A549 (cell line): ENCODE results near the gene USP2. TPM values are rescaled to one million over a fixed set of nuclear protein-coding genes. Genes with fewer than 3 reads are reported as not detected.
A peak's percentile ranks its signal among the peaks of the same experiment; 100 is the strongest.

Source experiments
- ATAC-seq, 2 experiments: fragments of 200-7000 bp in 1 of 2; fragments of >200 bp in 1 of 2; cut with Nextera tagmentation in 1 of 2; cut with Tn5 transposase in 1 of 2; 3 replicates each; pipeline versions ENCODE4 v1.8.0 to v1.9.1; 2018 to 2020; ENCODE audit warnings: mild to moderate bottlenecking in 1 of 2, moderate library complexity in 1 of 2
- CTCF ChIA-PET: fragments of 300-600 bp; sonication (Branson Sonifier 250); formaldehyde crosslinking; extraction: SDS; loops from one replicate; lab custom pipeline; 2021; ENCODE audit warnings: antibody characterized with exemption, inconsistent platforms; lab: Yijun Ruan, JAX
- POLR2A ChIA-PET: fragments of 350-600 bp; formaldehyde crosslinking; extraction: SDS; loops from one replicate; lab custom pipeline; 2021; ENCODE audit warnings: antibody characterized with exemption, inconsistent platforms; lab: Yijun Ruan, JAX
- DNase-seq, 2 experiments: peaks; one replicate each; pipeline versions ENCODE4 v3.0.0 to v3.0.0-alpha.2; 2011 to 2016; ENCODE audit warnings: low read depth in 1 of 2, low spot score in 1 of 2
- FAIRE-seq: peaks from 2 replicates; lab custom pipeline; 2011; peaks lifted over from hg19 to GRCh38; lab: Jason Lieb, UNC
- H3K27ac ChIP-seq, 2 experiments: fragments of >200 bp; sonication (Bioruptor Twin); formaldehyde crosslinking; 3 replicates each; pipeline ENCODE4 v1.5.1; 2016 to 2017
- H3K4me1 ChIP-seq: fragments of >200 bp; sonication (Bioruptor Twin); formaldehyde crosslinking; 3 replicates; pipeline ENCODE4 v1.6.1; 2016
- H3K4me2 ChIP-seq: fragments of >200 bp; sonication (Bioruptor Twin); formaldehyde crosslinking; 3 replicates; pipeline ENCODE4 v1.6.1; 2016
- H3K4me3 ChIP-seq: fragments of >200 bp; sonication (Bioruptor Twin); formaldehyde crosslinking; 3 replicates; pipeline ENCODE4 v1.5.1; 2016
- H3K9me3 ChIP-seq: fragments of >200 bp; sonication (Bioruptor Twin); formaldehyde crosslinking; 3 replicates; pipeline ENCODE4 v1.6.1; 2016
- CBX2 ChIP-seq: fragments of 200-600 bp; sonication (generic); IDR thresholded peaks from 2 replicates; pipeline ENCODE4 v1.6.1; 2016; ENCODE audit warnings: low read depth, mild to moderate bottlenecking, borderline replicate concordance
- EHF ChIP-seq: fragments of 250-450 bp; sonication (Bioruptor Pico); IDR thresholded peaks from 2 replicates; pipeline ENCODE4 v1.5.0; 2020; ENCODE audit warnings: mild to moderate bottlenecking
- EP300 ChIP-seq, 2 experiments: fragments of >200 bp; sonication (Bioruptor Twin); formaldehyde crosslinking; IDR thresholded peaks; 2 replicates in 1 of 2; 3 replicates in 1 of 2; pipeline ENCODE4 v1.6.1; 2016 to 2017
- ESRRA ChIP-seq: fragments of 150-350 bp; IDR thresholded peaks from 2 replicates; pipeline ENCODE4 v1.6.1; 2014; ENCODE audit warnings: mild to moderate bottlenecking, low read length, borderline replicate concordance
- FOSL2 ChIP-seq, 2 experiments: fragments of 450-650 bp in 1 of 2; fragments of >200 bp in 1 of 2; sonication (Bioruptor Twin) in 1 of 2; formaldehyde crosslinking; IDR thresholded peaks; 2 replicates each; pipeline versions ENCODE4 v1.5.0 to v1.6.1; 2016 to 2020; ENCODE audit warnings: mild to moderate bottlenecking in 1 of 2, moderate library complexity in 1 of 2
- GATA3 ChIP-seq: IDR thresholded peaks from 2 replicates; pipeline ENCODE4 v1.6.1; 2012; ENCODE audit warnings: borderline replicate concordance
- KDM1A ChIP-seq: fragments of 200-600 bp; sonication (generic); IDR thresholded peaks from 2 replicates; pipeline ENCODE4 v1.6.1; 2016; ENCODE audit warnings: low read depth, mild to moderate bottlenecking
- POLR2A ChIP-seq: IDR thresholded peaks from 2 replicates; pipeline ENCODE4 v1.6.1; 2012; ENCODE audit warnings: mild to moderate bottlenecking, low read length
- SMC3 ChIP-seq: fragments of >200 bp; sonication (Bioruptor Twin); formaldehyde crosslinking; IDR thresholded peaks from 3 replicates; pipeline ENCODE4 v1.6.1; 2018; ENCODE audit warnings: inconsistent platforms
- ZFP36 ChIP-seq: fragments of 450-650 bp; IDR thresholded peaks from 2 replicates; pipeline ENCODE4 v1.6.1; 2014; ENCODE audit warnings: borderline replicate concordance; ENCODE audit not compliant: partially characterized antibody
- WGBS: methylation state at CpG from one replicate; pipeline ENCODE4 v1.1.6; 2017; ENCODE audit errors: missing lambda C conversion rate; 5-methylcytosine and 5-hydroxymethylcytosine counted together
- polyA plus RNA-seq, 4 experiments: library from polyadenylated mRNA; depleted of rRNA in 3 of 4; stranded (reverse); fragments of >200 nt; fragmentation: RNase III in 1 of 4; extraction: RNeasy Plus Mini Kit Qiagen cat#74134 plus additional on column Dnase treatment in 1 of 4; gene quantifications; 2 replicates in 3 of 4; 3 replicates in 1 of 4; pipeline ENCODE4 v1.2.3, GENCODE V29; 2011 to 2017
- TF ChIP-seq, protein P1 (sequence below): fragments of >200 bp; sonication (Bioruptor Twin); formaldehyde crosslinking; IDR thresholded peaks from 2 replicates; pipeline ENCODE4 v1.6.1; 2016
- TF ChIP-seq, protein P2 (sequence below): fragments of 250-450 bp; sonication (Bioruptor Pico); IDR thresholded peaks from 2 replicates; pipeline ENCODE4 v1.5.0; 2020; ENCODE audit warnings: low read depth, mild to moderate bottlenecking, moderate library complexity
- TF ChIP-seq, protein P3 (sequence below): fragments of 150-350 bp; IDR thresholded peaks from 2 replicates; pipeline ENCODE4 v1.6.1; 2014; ENCODE audit warnings: low read depth, mild to moderate bottlenecking, low read length

The USP2 gene
- polyA plus RNA-seq, 2 of the 4 experiments (the other 2 are of a cell fraction): 0.30 to 0.48 TPM

DNA sequence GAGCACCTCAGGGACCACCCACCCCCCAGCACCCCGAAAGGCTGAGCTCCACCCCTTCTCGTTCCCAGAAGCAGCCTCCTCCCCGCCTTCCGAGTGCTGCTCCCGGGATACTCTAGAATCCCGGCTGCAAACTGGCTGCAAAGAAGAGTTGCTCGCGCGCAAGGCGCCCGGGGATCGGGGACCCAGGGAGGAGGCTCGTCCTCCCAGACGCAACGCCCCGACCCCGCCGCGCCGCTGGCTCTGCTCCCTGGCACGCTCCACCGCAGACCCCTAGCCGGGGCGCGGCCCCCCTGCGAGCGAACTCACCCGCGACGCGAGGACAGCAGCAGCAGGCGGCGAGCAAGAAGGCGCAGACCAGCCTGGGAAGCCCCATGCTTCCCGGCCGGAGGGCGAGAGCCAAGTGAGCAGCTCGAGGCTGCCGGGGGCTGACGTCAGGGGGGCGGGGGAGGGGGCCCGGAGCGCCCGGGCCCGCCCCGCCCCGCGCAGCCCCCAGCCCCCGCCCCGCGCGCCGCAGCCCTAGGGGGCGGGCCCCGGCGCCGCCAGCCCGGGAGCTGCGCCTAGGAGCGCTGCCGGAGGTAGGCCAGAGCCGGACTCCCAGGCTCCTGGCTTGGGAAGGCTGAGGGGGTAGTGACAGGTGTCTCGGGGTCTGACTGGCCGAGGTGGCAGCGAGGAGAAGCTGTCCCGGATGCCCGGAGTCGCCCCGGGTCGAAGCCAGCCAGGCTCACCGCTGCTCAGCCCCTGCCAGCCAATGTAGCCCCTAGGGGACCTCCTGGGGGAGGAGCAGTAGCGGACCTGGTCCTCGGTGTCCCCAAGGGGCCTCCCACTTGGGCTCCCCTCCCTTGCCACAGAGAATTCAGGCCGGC, 64.5 kb downstream of the USP2 start, which contains the start of gene MCAM:
Gene MCAM (minus strand): TSS at position 402 of the 863 bp plus-strand sequence. CDS start 29 bp downstream, at position 373.
- ATAC-seq (peak in 1 of 2 experiments; percentile 7; a peak in 2 of 6 replicates), DNase-seq (no peak), FAIRE-seq (no peak)
- H3K4me3 ChIP-seq: peak within 1 kb of the TSS; percentile 47
- peaks cover 37% of the 10 kb centered on the region for H3K4me1 ChIP-seq
- H3K4me2 ChIP-seq: peak within 1 kb of the TSS; percentile 98
- CTCF ChIA-PET: interaction anchor here (1.0 to 2.3 kb wide), 6 partner anchors 10 to 120 kb away, joined by 3 to 9 read pairs (median 4); no protein-coding TSS in a partner anchor
- no peaks in the 10 kb centered on the region for H3K9me3 ChIP-seq
- peak within 1 kb of the TSS; percentile 55 to 79 for H3K27ac ChIP-seq
- TF ChIP-seq, protein P1, sequence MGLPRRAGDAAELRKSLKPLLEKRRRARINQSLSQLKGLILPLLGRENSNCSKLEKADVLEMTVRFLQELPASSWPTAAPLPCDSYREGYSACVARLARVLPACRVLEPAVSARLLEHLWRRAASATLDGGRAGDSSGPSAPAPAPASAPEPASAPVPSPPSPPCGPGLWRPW: no peak
- TF ChIP-seq ZFP36 (no peak), KDM1A (no peak), EHF (CRISPR knock-in tag) (no peak)
- WGBS: 78% methylated on average over 3 of the region's 74 CpGs
- POLR2A ChIA-PET: interaction anchor here (0.6 kb wide), 1 partner anchor 21 kb away, joined by 3 read pairs; no protein-coding TSS in a partner anchor

DNA sequence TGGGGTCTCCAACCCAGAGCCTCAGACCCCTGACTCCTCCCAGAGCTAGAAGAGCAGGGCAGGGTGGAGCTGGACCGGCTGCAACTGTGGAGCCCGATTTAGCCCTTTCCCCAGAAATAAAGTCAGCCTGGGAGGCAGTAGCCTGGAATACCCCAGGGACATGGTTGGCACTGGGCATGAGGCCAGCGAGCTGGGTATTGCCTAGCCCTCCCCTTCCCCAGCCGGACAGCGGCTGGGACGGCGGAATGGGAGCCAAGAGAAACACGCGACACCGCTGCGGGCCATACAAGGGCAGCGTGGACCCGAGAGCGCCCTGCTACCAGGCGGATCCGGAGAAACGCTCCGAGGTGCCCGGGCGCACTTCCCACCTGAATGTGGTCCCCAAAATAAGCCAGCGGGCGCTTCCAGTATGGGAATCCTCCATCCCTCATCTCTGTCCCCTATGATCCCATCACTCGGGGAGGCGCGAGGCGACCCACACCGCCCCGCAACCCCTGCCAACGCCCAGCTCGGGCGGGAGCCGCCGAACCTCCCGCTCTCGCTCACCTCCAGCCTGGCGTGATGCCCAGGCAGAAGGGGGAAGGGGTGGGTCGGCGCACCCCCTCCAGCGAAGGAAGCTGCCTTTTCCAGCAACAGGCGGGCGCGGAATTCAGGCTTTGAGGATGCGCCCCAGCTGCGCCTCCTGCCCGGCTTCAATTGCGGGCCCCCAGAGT, 65.3 kb downstream of the USP2 start:
- no peak for FAIRE-seq
- H3K9me3 ChIP-seq: no peaks in the 10 kb centered on the region
- peak overlapping the region; percentile 55 to 79 for H3K27ac ChIP-seq
- TF ChIP-seq GATA3 (no peak), FOSL2 (IDR thresholded peaks at IDR 0.05) (no peak), FOSL2 (CRISPR knock-in tag; IDR thresholded peaks at IDR 0.05) (no peak), POLR2A (no peak), SMC3 (no peak), ESRRA (no peak), EP300 (IDR thresholded peaks at IDR 0.05) (no peak)
- TF ChIP-seq, protein P2, sequence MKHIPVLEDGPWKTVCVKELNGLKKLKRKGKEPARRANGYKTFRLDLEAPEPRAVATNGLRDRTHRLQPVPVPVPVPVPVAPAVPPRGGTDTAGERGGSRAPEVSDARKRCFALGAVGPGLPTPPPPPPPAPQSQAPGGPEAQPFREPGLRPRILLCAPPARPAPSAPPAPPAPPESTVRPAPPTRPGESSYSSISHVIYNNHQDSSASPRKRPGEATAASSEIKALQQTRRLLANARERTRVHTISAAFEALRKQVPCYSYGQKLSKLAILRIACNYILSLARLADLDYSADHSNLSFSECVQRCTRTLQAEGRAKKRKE (CRISPR knock-in tag): no peak
- DNase-seq: no peak
- ATAC-seq: peak; percentile 3 to 26; a peak in 3 of 6 replicates
- POLR2A ChIA-PET: interaction anchor here (0.6 kb wide), 1 partner anchor 22 kb away, joined by 3 read pairs; no protein-coding TSS in a partner anchor
- H3K4me1 ChIP-seq: peaks cover 35% of the 10 kb centered on the region
- CTCF ChIA-PET: interaction anchor here (0.5 to 2.3 kb wide), 8 partner anchors 8 to 159 kb away, joined by 3 to 10 read pairs (median 3); no protein-coding TSS in a partner anchor
- WGBS: 1% methylated on average over 13 of the region's 46 CpGs
- H3K4me2 ChIP-seq: peak overlapping the region; percentile 98
- H3K4me3 ChIP-seq: peak overlapping the region; percentile 47

DNA sequence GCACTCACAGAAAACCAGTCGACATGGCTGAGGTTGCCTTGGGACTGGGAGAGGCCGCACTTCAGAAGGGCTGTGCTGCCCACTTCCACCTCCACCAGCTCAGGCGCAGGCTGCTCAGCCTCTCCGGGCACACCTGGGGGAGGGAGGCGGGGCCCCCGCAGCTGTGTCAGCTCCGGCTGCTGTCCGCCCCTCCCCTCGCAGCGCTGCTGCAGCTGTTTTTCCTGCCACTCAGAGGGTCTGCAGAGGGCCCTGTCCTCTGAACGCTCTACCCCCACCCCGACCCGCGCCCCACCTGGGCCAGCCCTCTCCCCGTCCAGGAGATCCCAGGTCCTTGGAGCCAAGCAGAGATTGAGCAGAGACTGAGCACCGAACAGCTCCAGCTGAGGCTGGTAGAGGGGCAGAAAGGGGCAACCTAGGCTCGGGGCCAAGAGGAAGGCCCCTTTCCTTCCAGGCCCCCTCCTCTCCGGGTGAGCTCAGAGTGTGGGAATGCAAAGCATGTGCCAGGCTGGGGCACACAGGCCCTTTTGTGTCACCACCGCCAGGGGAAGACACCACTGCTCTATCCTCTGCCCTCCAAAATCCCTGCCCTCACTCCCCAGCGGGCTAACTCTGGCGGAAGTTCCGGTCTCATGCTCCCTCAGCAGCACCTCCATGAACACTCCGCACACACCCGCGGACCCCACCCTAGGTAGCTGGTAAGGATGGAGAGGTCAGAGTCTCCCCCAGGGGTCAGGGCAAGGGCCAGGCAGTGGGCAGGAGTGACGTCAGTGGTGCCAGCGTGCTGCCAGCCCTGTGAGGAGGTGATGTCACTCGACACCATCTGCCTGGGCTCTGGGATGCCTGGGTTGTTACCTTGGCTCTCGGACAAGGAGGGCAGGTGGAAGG, 66.1 kb downstream of the USP2 start:
- no peaks in the 10 kb centered on the region for H3K9me3 ChIP-seq
- CTCF ChIA-PET: interaction anchor here (0.5 to 2.3 kb wide), 9 partner anchors 8 to 159 kb away, joined by 3 to 10 read pairs (median 3); no protein-coding TSS in a partner anchor
- H3K4me1 ChIP-seq: peaks cover 27% of the 10 kb centered on the region
- DNase-seq (no peak), FAIRE-seq (no peak)
- POLR2A ChIA-PET: no interaction called here
- H3K4me3 ChIP-seq: peak overlapping the region; percentile 47
- peak overlapping the region; percentile 98 for H3K4me2 ChIP-seq
- H3K27ac ChIP-seq: peak overlapping the region; percentile 55 to 79; a peak in 5 of 6 replicates
- TF ChIP-seq CBX2: no peak
- TF ChIP-seq, protein P3, sequence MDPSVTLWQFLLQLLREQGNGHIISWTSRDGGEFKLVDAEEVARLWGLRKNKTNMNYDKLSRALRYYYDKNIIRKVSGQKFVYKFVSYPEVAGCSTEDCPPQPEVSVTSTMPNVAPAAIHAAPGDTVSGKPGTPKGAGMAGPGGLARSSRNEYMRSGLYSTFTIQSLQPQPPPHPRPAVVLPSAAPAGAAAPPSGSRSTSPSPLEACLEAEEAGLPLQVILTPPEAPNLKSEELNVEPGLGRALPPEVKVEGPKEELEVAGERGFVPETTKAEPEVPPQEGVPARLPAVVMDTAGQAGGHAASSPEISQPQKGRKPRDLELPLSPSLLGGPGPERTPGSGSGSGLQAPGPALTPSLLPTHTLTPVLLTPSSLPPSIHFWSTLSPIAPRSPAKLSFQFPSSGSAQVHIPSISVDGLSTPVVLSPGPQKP: no peak
- TF ChIP-seq, all 56 proteins: peak for 0
- 58% methylated on average over 5 of the region's 29 CpGs for WGBS
- peak; percentile 48 to 59 for ATAC-seq
